PFSK-1 (cell line): ENCODE data around the gene ETNK1.

Source experiments
- POLR2AphosphoS5 ChIP-seq: IDR thresholded peaks from 2 replicates; pipeline ENCODE4 v1.6.1; 2012; ENCODE audit warnings: low read depth, mild to moderate bottlenecking, control low read depth, low read length, moderate library complexity
- SIN3A ChIP-seq: IDR thresholded peaks from 2 replicates; pipeline ENCODE4 v1.6.1; 2012; ENCODE audit warnings: mild to moderate bottlenecking, low read length, moderate library complexity, borderline replicate concordance; ENCODE audit not compliant: insufficient read depth
- TAF1 ChIP-seq: IDR thresholded peaks from 2 replicates; pipeline ENCODE4 v1.6.1; 2012; ENCODE audit warnings: low read length, control low read depth, borderline replicate concordance; ENCODE audit not compliant: insufficient read depth
- TF ChIP-seq, protein P1 (sequence below), 2 experiments: IDR thresholded peaks; 2 replicates each; pipeline versions ENCODE4 v1.6.1 to v1.8.0; 2011 to 2012; ENCODE audit warnings: low read depth in 2 of 2, low read length in 2 of 2, control low read depth in 1 of 2, inconsistent platforms in 1 of 2, mild to moderate bottlenecking in 1 of 2, moderate library complexity in 1 of 2; ENCODE audit not compliant: insufficient read depth in 1 of 2

DNA sequence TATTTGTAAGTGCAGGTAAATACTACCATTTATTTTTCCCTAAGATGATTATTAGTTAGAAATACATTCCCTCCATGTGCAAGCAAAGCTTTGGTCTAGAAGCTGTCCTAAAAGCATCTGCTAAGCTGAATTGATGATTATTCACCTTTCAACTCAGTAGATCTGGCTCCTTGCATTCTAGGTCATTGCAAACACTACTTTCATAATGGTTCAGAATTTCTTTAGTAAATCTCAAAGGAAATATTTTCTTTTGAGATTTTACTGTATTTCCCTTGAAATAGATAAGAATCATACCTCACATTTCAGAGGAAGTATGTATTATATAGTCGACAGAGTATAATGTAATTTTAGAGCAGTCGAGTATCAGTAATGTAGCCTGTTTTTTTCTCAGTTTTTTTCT is 2.4 kb downstream of the ETNK1 start:
- TF ChIP-seq TAF1 (no peak), SIN3A (no peak), POLR2AphosphoS5 (no peak)
- TF ChIP-seq, protein P1, sequence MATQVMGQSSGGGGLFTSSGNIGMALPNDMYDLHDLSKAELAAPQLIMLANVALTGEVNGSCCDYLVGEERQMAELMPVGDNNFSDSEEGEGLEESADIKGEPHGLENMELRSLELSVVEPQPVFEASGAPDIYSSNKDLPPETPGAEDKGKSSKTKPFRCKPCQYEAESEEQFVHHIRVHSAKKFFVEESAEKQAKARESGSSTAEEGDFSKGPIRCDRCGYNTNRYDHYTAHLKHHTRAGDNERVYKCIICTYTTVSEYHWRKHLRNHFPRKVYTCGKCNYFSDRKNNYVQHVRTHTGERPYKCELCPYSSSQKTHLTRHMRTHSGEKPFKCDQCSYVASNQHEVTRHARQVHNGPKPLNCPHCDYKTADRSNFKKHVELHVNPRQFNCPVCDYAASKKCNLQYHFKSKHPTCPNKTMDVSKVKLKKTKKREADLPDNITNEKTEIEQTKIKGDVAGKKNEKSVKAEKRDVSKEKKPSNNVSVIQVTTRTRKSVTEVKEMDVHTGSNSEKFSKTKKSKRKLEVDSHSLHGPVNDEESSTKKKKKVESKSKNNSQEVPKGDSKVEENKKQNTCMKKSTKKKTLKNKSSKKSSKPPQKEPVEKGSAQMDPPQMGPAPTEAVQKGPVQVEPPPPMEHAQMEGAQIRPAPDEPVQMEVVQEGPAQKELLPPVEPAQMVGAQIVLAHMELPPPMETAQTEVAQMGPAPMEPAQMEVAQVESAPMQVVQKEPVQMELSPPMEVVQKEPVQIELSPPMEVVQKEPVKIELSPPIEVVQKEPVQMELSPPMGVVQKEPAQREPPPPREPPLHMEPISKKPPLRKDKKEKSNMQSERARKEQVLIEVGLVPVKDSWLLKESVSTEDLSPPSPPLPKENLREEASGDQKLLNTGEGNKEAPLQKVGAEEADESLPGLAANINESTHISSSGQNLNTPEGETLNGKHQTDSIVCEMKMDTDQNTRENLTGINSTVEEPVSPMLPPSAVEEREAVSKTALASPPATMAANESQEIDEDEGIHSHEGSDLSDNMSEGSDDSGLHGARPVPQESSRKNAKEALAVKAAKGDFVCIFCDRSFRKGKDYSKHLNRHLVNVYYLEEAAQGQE (IDR thresholded peaks at IDR 0.05; ENCODE audit: insufficient read depth in 1 of 2, low read depth in 2 of 2, low read length in 2 of 2) = no peak
